OCI-LY7 (cell line): ENCODE results near the gene PPM1L. TPM values are rescaled to one million over a fixed set of nuclear protein-coding genes. Genes with fewer than 3 reads are reported as not detected.

ENCODE experiments used
- BruUV-seq: library from RNA; stranded (reverse); fragments of 400-500 nt; replicated peaks from 2 replicates; lab custom pipeline; 2021; lab: Mats Ljungman, UMichigan
- CTCF ChIA-PET: fragments of 300-600 bp; sonication (Branson Sonifier 250); formaldehyde crosslinking; loops from one replicate; lab custom pipeline; 2022; ENCODE audit warnings: antibody characterized with exemption; ENCODE audit not compliant: unreplicated experiment; lab: Charles Lee
- POLR2A ChIA-PET: fragments of 300-600 bp; sonication (Branson Sonifier 250); formaldehyde crosslinking; loops from one replicate; lab custom pipeline; 2022; ENCODE audit warnings: antibody characterized with exemption; lab: Charles Lee
- DNase-seq: peaks from one replicate; pipeline ENCODE4 v3.0.0-alpha.2; 2015; ENCODE audit warnings: low spot score
- H2AFZ ChIP-seq: fragments of 200-600 bp; sonication (generic), shearing (Covaris generic); 2 replicates; pipeline ENCODE4 v1.6.1; 2014; ENCODE audit warnings: mild to moderate bottlenecking, antibody characterized with exemption, low read length, moderate library complexity
- H3K27ac ChIP-seq: fragments of 200-600 bp; sonication (generic); 2 replicates; pipeline ENCODE4 v1.5.1; 2014; ENCODE audit warnings: mixed run types, low read depth, mild to moderate bottlenecking, moderate library complexity, low read length, inconsistent platforms; ENCODE audit not compliant: poor library complexity, severe bottlenecking
- H3K36me3 ChIP-seq: fragments of 200-600 bp; sonication (generic); 2 replicates; pipeline ENCODE4 v1.6.1; 2014; ENCODE audit warnings: mild to moderate bottlenecking, antibody characterized with exemption, low read length, moderate library complexity, mixed read lengths; ENCODE audit not compliant: insufficient read depth
- H3K4me1 ChIP-seq: fragments of 200-600 bp; sonication (generic); 2 replicates; pipeline ENCODE4 v1.5.1; 2014; ENCODE audit warnings: mild to moderate bottlenecking, low read length; ENCODE audit not compliant: insufficient read depth, poor library complexity, severe bottlenecking
- H3K4me2 ChIP-seq: fragments of 200-600 bp; sonication (generic); 2 replicates; pipeline ENCODE4 v1.6.1; 2014; ENCODE audit warnings: mild to moderate bottlenecking, low read length
- H3K4me3 ChIP-seq: fragments of 200-600 bp; sonication (generic); 2 replicates; pipeline ENCODE4 v1.5.1; 2014; ENCODE audit warnings: mild to moderate bottlenecking, low read depth, low read length; ENCODE audit not compliant: poor library complexity, severe bottlenecking
- H3K79me2 ChIP-seq: fragments of 200-600 bp; sonication (generic); 2 replicates; pipeline ENCODE4 v1.6.1; 2016; ENCODE audit warnings: low read depth, mild to moderate bottlenecking, low read length, moderate library complexity, mixed read lengths; ENCODE audit not compliant: insufficient read depth
- H3K9me2 ChIP-seq: fragments of 200-600 bp; sonication (generic); 2 replicates; pipeline ENCODE4 v1.6.1; 2016; ENCODE audit warnings: mild to moderate bottlenecking, low read length, mixed read lengths; ENCODE audit not compliant: insufficient read depth
- H3K9me3 ChIP-seq: fragments of 200-600 bp; sonication (generic); 2 replicates; pipeline ENCODE4 v1.6.1; 2014; ENCODE audit warnings: mild to moderate bottlenecking, mixed run types, low read length, mixed read lengths
- H4K20me1 ChIP-seq: fragments of 200-600 bp; sonication (generic); 2 replicates; pipeline ENCODE4 v1.6.1; 2014; ENCODE audit warnings: mild to moderate bottlenecking, antibody characterized with exemption, low read length, moderate library complexity, mixed read lengths; ENCODE audit not compliant: insufficient read depth
- CTCF ChIP-seq: fragments of 200-600 bp; sonication (generic); conservative IDR thresholded peaks from 2 replicates; pipeline ENCODE4 v1.5.1; 2014; ENCODE audit warnings: mild to moderate bottlenecking, antibody characterized with exemption, low read length, moderate library complexity, mixed read lengths
- EZH2phosphoT487 ChIP-seq: fragments of 200-600 bp; sonication (generic); IDR thresholded peaks from 2 replicates; pipeline ENCODE4 v1.6.1; 2018; ENCODE audit warnings: low read depth, borderline replicate concordance, mild to moderate bottlenecking, mixed run types, antibody characterized with exemption, low read length, moderate library complexity, mixed read lengths
- intact Hi-C: fragments of 100-400 bp; cut with micrococcal nuclease; formaldehyde crosslinking; loops from one replicate; pipeline ENCODE4 v1.10.0; 2022; ENCODE audit not compliant: unreplicated experiment
- total RNA-seq, 2 experiments: library from RNA; depleted of rRNA in 1 of 2; stranded (reverse); fragments of >200 nt in 1 of 2; shearing (Covaris generic) in 1 of 2; gene quantifications; 2 replicates each; pipeline ENCODE4 v1.2.3, GENCODE V29; 2014 to 2022

Gene PPM1L
- total RNA-seq, 2 experiments from 2014 or later, result 10.3 to 14.7 TPM

GRCh38 chr3:160801386-160802118 lies 45.5 kb downstream of the PPM1L start:
- no peak overlapping the region for H2AFZ ChIP-seq
- TF ChIP-seq EZH2phosphoT487 (no peak), CTCF (no peak)
- no TSS peak for BruUV-seq
- peaks cover 6% of the 10 kb centered on the region; the same call in 1 of the 2 replicates for H4K20me1 ChIP-seq
- DNase-seq, result no peak
- H3K4me1 ChIP-seq, result no peaks in the 10 kb centered on the region
- ChIA-PET CTCF (no interaction called here), POLR2A (interaction anchor here (0.6 to 1.4 kb wide), 3 partner anchors 8 to 398 kb away, joined by 3 to 4 read pairs (median 3); no protein-coding TSS in a partner anchor)
- no peaks in the 10 kb centered on the region for H3K9me3 ChIP-seq
- no peaks in the 10 kb centered on the region for H3K9me2 ChIP-seq
- no peak overlapping the region for H3K27ac ChIP-seq
- H3K4me2 ChIP-seq, result no peak overlapping the region
- intact Hi-C loops, result no loop called here
- no peaks in the 10 kb centered on the region for H3K36me3 ChIP-seq
- no peak overlapping the region for H3K4me3 ChIP-seq
- no peaks in the 10 kb centered on the region for H3K79me2 ChIP-seq

GRCh38 chr3:160804762-160805161 lies 48.7 kb downstream of the PPM1L start:
- BruUV-seq, result no TSS peak
- TF ChIP-seq EZH2phosphoT487 (no peak), CTCF (no peak)
- Histone ChIP-seq H3K9me3 (no peaks in the 10 kb centered on the region), H3K36me3 (no peaks in the 10 kb centered on the region), H3K4me3 (no peak overlapping the region), H3K9me2 (no peaks in the 10 kb centered on the region), H3K27ac (no peak overlapping the region), H2AFZ (no peak overlapping the region), H3K79me2 (no peaks in the 10 kb centered on the region), H3K4me2 (no peak overlapping the region), H4K20me1 (peaks cover 2% of the 10 kb centered on the region; the same call in 1 of the 2 replicates), H3K4me1 (no peaks in the 10 kb centered on the region)
- ChIA-PET CTCF (no interaction called here), POLR2A (interaction anchor here (0.7 kb wide), 1 partner anchor 27 kb away, joined by 3 read pairs; no protein-coding TSS in a partner anchor)
- intact Hi-C loops, result no loop called here
- DNase-seq, result no peak

- no TSS peak for BruUV-seq
- DNase-seq, result no peak
- H3K9me3 ChIP-seq, result no peaks in the 10 kb centered on the region
- H3K4me1 ChIP-seq, result no peaks in the 10 kb centered on the region
- intact Hi-C loops, result no loop called here
- H3K4me3 ChIP-seq, result no peak overlapping the region
- no peaks in the 10 kb centered on the region for H3K9me2 ChIP-seq
- TF ChIP-seq EZH2phosphoT487 (no peak), CTCF (no peak)
- no peak overlapping the region for H2AFZ ChIP-seq
- no peaks in the 10 kb centered on the region for H3K79me2 ChIP-seq
- POLR2A ChIA-PET, result interaction anchor here (0.5 to 1.0 kb wide), 6 partner anchors 10 to 128 kb away, joined by 3 to 6 read pairs (median 3); no protein-coding TSS in a partner anchor
- CTCF ChIA-PET, result no interaction called here
- no peaks in the 10 kb centered on the region; the same call in 1 of the 2 replicates for H4K20me1 ChIP-seq
- no peak overlapping the region for H3K27ac ChIP-seq
- no peaks in the 10 kb centered on the region for H3K36me3 ChIP-seq
- no peak overlapping the region for H3K4me2 ChIP-seq
Measured at GRCh38 chr3:160806094-160806493, 50.1 kb downstream of the PPM1L start.
